HG02623 (cell line): ENCODE measurements around the gene TMTC1.
"Not testable (repeated sequence)": the region's sequence is repeated elsewhere in the genome, so short reads cannot be mapped to it uniquely, and the experiment has no call there.

ENCODE experiments used
- ATAC-seq: cut with Tn5 transposase; IDR thresholded peaks from one replicate; pipeline ENCODE4 v1.9.1; 2021; ENCODE audit warnings: moderate library complexity; ENCODE audit not compliant: unreplicated experiment

TMTC1 gene

DNA sequence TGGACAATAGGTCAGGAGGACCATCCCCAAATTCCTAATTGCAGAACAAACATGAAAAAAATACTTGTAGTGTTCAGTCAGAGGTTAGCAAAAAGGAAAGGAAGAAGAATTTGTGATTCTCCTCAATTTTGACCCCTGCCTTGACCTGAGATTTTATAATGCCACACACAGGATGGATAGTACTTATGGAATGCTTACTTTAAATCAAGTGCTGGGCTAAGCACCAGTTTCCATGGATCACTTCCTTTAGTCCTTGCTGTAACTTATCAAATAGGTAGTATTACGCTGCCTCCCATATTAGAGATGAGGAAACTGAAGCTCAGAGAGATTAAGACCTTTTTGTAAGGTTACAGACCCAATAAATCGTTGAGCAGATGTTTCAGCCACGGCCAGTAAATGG lies 205.0 kb downstream of the TMTC1 start:
- ATAC-seq: no peak

DNA sequence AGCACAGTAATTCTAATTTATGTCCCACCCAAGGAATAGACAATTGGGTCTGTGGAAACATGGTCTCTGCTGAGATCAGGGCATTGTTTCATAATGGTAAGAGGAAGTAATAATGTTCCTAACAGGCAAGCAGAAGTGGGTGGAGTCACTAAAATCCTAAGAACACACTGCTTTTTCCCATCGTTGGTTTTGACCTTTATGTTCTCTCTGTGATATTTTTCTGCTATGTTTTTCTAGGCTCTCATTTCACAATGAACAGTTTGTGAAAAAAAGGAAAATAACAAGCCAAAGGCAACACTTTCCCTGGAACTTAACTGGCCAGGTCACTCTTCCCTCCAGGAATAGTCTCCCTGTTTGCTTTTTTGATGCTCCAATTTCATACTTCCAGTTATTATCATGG lies 205.7 kb downstream of the TMTC1 start:
- no peak for ATAC-seq

DNA sequence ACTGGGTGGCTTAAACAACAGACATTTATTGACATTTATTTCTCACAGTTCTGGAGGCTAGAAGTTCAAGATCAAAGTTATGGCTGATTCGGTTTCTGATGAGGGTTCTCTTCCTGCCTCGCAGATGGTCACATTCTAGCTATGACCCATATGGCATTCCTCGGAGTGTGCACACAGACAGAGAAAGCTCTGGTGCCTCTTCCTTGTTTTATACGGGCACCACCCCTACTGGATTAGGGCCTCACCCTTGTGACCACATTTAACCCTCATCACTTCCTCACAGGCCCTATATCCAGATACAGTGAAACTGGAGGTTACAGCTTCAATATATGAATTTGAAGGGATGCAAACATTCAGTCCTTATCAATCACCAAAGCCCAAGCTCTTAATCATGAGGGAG lies 209.2 kb downstream of the TMTC1 start:
- ATAC-seq: no peak

DNA sequence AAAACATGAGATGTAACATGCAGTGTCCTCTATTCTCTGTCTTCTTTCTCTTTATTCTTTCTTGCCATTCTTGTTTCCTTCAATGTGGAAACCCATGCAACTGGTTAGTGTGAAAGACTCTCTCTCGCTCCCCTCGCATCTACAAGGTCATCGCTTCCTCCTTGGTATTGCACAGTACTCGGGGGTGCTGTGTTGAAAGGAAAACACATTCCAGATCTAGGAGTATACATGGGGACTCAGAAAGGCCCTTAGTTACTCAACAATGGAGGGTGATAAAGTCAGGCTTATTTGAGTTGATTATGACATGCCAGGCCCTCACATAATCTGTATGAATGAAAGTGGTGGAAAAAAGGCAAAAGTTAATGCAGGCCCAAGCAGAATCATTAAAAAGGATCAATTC lies 210.8 kb downstream of the TMTC1 start:
- ATAC-seq: no peak

DNA sequence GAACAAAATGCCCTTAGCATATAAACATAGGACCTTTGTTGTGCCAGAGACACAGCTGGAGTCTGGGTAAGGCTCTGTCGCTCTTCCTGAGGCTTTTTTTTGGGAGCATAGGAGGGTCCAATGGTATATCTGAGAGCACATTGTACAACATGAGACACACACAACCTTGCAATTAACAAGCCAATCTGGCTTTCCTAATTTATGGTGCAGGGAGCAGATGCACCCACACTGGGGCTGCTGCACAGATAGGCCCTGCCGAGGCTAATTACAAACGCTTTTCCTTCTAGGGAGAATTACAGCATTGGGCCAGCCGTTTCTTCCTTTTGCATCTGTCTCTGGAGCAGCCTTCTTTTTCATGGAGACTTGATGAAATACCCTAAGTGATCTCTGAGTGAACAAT lies 211.3 kb downstream of the TMTC1 start:
- ATAC-seq: no peak

DNA sequence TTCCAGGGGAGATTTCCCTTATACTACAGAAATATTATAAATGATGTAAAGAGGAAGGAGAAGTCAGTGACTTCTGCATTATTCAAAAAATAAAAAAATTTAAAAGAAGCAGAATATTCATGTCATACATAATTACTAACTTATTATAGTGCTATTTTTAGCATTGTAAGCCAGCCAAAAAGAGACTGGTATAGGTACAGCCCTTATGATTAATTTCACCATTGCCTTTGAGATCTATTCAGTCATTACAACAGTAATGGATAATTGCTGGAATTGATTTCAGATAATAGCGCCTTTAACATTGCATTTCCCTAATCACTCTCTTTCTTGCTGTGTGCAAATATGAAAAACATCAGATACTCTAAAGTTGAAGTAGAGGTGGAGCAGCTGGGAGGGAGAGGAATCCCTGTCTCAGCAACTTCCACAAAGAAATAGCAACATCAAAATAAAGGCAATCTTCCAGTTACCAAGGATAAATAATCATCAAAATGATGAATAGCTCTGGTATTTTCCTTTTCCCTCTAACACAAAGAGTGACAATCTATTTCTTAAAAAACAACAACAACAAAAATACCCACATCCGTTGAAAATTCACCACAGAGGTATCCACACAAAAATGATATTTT lies 214.5 kb downstream of the TMTC1 start:
- ATAC-seq: no peak

DNA sequence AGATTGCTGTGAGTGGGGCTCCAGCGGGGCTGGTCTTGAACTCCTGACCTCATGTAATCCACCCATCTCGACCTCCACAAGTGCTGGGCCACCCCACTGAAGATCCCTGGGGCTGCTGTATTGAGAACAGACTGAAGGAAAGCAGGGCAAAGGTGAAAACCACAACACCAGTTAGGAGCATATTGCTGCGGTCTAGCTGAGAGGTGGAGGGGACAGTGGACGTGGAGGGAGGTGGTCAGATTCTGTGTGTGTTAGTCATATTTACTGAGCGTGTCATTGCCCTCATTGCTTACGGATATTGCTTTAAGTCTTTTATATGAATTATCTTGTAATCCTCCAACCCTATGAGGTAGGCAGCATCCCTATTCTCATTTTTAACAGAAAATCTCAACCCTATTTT lies 217.3 kb downstream of the TMTC1 start:
- no peak for ATAC-seq

DNA sequence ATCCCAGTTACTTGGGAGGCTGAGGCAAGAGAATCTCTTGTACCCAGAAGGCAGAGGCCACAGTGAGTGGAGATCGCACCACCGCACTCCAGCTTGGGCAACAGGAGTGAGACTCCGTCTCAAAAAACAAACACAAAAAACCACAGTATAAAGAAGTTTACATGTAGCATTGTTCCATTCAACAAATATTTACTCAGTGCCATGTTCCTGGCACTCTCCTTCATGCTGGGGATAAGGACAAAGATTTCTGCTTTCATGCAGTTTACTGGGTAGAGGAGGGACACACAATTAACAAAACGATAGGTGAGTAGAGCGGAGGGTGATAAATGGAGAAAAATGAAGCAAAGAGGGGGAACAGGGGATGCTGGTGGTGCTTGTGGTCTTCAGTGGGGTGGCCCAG lies 218.0 kb downstream of the TMTC1 start:
- ATAC-seq: no peak

DNA sequence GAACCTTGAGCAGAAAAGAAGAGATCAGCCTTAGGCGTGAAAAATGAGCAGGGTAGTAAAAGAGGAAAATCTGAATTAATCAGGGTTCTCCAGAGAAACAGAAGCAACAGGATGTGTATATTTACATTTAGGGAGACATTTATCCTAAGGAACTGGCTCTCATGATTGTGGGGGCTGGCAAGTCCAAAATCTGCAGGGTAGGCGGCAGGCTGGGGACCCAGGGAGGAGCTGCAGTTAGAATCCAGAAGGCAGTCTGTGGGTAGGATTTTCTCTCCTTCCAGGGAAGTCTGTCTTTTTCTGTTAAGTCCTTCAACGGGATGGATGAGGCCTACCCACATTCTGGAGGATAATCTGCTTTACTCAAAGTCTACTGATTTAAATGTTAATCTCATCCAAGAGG lies 218.8 kb downstream of the TMTC1 start:
- no peak for ATAC-seq

DNA sequence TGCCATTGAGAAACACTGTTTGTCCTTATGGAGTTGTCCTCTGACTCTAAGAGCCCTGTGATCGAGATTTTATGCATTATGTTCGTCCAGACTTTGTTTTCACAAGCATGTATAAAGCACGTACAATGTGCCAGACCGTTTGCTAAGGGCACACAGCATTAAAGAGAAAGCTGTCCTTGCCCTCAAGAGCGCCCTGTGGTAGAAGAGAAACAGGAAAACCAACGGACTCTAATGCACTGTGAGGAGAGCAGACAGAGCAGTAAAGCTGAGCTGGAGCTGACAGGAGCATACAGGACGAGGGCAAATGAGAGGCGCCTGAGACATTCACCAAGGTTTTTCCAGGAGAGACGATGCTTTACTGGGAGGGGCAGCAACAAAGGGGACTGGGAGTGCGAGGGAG lies 220.1 kb downstream of the TMTC1 start:
- no peak for ATAC-seq

DNA sequence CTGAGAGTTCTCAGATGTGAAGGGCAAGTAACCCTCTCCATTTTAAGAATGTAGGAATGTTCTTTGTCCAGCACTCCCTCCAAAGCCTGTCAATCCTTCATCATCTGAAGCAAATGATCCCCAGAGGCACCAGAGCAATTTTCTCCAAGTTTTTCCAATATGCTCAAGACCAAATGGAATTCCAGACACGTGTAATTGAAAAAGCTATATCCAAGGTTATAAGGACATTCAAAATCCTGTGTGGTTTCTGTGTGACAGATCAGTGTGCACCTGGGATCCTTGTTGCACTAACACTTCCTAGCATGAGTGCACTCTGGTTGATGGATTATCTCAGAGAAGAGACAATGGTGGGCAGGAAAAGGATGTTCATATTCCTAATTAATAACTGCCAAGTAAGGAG lies 220.7 kb downstream of the TMTC1 start:
- no peak for ATAC-seq

DNA sequence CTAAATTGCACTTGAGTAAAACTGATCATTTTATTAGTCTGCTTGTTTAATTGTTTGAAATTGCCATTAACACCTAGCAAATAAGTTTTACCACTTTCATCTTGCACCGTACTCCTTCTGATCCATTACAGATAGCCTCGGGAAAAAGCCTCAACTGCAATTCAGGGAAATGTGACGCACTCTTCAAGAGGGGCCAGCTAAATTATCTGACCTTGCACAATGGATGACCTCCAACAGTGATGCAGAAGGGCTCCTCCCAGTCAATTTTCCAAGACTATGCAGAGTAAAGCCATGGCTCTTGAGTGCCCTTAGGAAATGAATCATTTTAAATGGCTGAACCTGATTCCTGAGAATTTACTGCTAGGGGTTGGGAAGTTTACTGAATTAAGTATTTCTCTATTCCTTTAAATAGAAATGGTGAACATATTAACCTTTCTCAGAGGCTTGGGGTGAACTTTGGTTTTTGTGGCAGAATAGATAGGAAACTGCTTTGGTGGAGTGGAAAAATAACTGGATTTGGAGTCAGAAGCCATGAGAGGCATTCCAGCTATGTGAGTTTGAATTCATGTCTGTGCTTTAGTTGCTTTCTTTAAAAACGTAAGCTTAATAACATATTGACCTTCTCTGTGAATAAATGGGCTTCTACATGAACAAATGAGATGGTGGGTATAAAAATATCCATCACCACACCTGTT lies 221.5 kb downstream of the TMTC1 start:
- no peak for ATAC-seq

DNA sequence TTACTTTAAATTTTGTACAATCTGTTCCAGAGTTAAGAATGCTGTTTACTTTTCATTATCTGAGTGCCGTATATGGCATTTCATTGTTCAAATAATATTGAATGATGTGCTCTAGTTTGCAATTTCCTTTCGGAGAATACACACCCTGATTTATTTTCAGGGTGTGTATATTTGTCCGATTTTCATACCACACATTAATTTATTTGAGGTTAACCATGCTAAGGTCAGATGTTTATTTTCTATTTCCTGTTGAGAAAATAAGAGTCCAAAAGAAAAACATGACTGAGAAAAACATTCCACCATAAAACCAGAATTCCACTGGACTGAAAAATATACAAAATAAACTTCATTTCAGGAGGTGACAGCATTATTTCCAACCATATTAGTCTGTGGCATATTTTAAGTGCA lies 222.1 kb downstream of the TMTC1 start:
- ATAC-seq: no peak

DNA sequence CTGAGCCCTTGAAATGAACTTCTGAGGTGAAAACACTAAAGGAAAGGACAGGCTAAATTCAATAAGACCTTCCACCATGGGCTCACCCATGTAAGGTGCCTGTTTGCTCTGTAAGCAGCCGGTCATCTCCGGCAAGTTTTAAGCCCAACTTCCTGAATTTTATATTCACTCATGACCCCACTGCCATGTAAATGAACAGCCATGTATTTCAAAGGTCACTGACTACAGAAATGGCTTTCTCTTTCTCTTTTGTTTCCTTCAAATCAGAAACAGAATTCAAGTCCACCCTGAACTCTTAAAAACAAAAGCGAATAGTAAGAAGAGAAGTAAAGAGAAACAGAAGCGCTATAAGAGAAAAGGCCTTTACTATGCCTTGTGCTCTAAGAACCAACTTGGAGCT lies 224.5 kb downstream of the TMTC1 start:
- ATAC-seq: no peak

DNA sequence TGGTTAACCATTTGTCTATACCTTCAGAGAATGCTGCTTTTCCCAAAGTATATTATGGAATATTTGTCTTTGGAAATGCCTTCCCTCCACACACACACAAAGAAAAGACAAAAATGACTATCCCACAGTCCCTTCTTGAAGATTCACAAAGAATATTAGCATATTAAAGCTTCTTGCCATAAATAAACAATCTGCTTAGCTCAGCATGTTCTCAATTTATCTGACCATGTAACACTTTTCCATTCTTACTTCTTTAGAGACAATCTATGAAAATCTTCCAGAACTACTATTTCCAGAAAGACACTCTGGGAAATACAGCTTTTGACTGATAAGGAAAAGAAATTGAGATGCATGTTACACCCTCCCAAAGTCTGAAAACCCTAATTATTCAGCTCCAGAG lies 227.4 kb downstream of the TMTC1 start:
- ATAC-seq: no peak

DNA sequence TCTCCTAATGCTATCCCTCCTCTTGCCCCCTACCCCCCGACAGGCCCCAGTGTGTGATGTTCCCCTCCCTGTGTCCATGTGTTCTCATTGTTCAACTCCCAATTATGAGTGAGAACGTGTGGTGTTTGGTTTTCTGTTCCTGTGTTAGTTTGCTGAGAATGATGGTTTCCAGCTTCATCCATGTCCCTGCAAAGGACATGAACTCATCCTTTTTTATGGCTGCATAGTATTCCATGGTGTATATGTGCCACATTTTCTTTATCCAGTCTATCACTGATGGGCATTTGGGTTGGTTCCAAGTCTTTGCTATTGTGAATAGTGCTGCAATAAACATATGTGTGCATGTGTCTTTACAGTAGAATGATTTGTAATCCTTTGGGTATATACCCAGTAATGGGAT lies 228.3 kb downstream of the TMTC1 start:
- ATAC-seq: not testable (repeated sequence)

DNA sequence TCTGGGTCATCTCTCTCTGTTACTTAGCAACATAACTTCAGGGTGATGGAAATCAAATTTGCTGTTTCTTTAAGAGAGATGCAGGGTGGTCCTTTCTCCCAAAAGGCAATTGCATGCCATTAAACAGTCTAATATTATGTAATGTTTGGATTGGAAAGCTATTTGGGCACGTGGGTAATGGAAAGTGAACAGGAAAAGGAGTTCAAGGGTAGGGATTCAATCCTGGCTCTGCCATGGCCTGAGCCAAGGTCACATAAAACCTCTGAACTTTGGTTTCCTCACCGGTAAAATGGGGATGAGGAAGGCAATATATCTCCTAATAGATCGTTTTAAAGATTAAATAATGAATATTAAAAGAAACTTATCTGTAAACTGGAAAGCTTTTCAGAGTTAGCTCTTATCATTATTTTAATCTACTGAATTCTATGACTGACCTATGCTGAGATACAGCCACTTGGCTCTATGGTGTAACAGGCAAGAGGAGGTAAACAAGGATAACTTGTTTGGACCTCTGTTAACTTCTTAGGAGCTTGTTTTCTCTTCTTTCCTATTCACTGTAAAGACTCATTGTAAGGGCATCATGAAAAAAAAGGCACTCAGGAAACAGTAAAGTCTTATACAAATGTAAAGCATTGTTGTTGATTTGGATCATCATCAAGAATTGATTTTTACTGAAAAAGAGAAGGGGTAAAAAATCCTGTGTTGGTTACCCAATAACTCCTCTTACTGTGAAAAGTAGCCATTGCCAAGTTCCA lies 230.6 kb downstream of the TMTC1 start:
- no peak for ATAC-seq

DNA sequence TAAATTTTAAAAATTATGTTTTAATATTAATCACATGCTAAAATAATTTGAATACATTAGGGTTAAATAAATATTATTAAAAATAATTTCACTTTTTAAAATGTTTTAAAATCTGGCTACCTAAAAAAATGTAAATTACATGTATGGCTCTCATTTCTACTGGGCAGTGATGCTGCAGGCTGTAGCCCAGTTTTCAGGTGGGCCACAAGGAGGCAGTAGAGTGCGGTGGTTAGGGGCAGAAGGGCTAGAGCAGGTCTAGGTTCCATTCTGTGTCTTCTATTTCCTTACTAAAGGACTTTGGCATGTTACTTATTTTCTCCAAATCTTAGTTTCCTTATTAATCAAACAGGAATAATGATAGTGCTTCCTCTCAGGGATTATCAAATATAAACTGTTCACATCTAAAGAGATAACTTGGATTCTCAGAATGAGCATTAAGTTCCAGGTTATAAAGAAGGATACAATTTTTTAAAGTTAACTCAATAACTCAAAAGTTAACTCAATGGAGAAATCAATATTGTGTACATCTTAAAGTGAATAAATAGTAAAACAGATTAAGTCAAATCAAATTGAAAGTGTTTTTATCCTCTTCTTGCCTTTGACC lies 231.3 kb downstream of the TMTC1 start:
- ATAC-seq: peak; percentile 94

DNA sequence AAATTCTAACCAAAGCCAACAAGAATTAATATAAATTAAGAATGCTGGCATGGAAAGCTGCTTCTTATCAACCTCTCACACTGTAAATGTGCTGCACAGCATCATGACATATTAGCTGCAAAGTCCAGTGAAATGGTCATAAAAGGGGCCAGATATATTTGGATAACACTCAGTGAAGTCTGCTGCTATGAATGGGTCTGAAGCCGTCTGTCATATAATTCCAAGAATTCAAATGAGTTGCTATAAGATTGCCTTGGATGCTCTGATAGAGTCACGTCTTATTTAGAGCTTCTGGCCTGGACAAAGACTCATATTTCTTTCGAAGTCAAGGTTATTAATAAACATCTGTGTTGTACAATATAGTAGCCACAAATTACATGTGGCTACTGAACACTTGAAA lies 231.9 kb downstream of the TMTC1 start:
- ATAC-seq: no peak

DNA sequence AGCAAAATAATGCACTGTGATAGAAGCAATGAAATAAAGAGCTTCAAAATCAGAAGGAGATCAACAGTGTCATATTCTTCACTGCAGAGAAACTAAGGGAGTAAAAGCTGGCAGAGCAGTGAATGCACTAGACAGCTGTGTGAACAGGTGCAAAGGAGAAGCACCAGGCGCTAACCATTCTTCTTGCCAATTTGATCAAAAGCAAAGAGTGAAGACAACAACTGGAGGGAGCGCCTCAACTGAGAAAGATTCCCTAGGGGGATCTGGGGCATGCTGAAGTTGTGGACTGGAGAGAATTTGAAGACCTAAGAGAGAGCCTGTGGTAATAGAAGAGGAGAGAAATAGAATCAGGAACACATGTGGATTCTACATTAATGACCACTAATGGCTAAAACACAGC lies 235.9 kb downstream of the TMTC1 start:
- no peak for ATAC-seq

DNA sequence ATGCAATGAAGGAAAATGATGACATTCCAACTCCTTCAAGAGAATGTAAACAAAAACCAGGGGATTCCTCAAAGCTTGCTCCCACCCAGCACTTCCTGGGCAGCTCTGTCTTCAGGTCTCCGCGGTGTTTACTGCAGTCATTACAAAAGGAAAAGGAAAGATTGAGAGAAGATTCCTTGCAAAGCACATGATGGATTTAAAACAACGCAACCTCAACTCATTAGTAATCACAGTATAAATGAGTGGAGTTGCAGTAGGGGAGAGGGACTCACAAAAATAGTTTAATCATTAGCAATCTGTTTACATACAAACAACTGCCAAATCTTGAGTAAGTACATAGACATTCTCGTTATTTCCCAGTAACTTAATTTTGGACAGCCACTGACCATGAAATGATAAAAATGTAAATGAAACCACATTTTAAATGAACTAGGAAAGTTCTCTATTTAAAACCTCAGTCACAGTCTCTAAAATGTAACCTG lies 236.6 kb downstream of the TMTC1 start:
- no peak for ATAC-seq

DNA sequence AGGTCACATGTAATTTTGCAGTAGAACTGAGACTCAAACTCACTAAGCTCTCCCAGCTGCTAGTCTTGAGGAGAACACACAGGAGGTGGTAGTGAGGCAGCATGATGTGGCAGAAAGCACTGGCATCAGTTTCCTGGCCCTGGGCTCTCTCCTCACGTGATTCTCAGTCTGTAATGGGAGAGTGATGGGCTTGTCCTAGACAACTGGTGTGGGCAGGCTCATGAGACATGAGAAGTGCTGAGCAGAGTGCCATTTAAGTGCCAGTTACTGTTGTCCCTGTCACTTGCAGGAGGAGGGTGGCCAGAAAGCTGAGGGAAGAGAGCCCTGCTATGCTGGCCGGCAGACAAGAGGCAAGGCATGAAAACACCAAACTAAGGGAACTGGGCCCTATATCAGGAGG lies 237.7 kb downstream of the TMTC1 start:
- no peak for ATAC-seq
